ENCODE data around the gene BHLHE23.

DNA sequence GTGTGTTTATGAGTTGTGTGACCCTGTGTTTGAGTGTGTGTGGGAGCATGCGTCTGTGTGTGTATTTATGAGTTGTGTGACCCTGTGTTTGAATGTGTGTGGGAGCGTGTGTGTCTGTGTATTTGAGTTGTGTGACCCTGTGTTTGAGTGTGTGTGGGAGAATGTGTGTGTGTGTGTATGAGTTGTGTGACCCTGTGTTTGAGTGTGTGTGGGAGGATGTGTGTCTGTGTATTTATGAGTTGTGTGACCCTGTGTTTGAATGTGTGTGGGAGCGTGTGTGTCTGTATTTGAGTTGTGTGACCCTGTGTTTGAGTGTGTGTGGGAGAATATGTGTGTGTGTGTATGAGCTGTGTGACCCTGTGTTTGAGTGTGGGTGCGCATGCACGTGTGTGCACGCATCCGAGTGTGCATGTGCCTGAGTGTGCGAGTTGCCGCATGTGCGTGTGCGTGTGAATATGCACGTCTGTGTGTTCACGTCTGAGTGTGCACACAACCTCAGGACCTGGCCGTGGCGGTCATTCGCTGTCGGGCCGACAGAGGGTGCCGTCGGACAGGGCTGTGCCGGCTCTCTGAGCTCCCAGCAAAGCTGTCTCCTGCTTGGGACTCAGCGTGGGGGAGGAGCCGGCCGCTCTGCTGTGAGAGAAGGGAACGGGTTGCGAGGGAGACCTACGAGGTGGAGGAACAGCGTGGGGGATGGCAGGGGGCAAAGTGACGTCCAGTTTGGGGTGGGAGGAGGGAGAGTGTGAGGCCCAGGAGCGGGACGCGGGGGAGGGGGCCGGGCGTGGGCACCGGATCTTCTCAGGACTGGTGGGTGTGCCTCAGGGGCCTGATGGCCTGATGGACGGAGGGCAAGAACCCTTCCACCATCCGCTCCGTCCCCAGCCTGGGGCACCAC lies 34.6 kb downstream of the BHLHE23 start:
- TF ChIP-seq, protein P1, sequence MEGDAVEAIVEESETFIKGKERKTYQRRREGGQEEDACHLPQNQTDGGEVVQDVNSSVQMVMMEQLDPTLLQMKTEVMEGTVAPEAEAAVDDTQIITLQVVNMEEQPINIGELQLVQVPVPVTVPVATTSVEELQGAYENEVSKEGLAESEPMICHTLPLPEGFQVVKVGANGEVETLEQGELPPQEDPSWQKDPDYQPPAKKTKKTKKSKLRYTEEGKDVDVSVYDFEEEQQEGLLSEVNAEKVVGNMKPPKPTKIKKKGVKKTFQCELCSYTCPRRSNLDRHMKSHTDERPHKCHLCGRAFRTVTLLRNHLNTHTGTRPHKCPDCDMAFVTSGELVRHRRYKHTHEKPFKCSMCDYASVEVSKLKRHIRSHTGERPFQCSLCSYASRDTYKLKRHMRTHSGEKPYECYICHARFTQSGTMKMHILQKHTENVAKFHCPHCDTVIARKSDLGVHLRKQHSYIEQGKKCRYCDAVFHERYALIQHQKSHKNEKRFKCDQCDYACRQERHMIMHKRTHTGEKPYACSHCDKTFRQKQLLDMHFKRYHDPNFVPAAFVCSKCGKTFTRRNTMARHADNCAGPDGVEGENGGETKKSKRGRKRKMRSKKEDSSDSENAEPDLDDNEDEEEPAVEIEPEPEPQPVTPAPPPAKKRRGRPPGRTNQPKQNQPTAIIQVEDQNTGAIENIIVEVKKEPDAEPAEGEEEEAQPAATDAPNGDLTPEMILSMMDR (IDR thresholded peaks at IDR 0.05): peak; percentile 78 to 89 (median 86)
- TF ChIP-seq POLR2AphosphoS5 (IDR thresholded peaks at IDR 0.05): no peak
